GM21360 (cell line): ENCODE data around the gene TTN.
"Not testable (repeated sequence)": the region's sequence is repeated elsewhere in the genome, so short reads cannot be mapped to it uniquely, and the experiment has no call there.

ENCODE experiments used
- ATAC-seq: cut with Tn5 transposase; IDR thresholded peaks from one replicate; pipeline ENCODE4 v1.9.1; 2021; ENCODE audit warnings: mild to moderate bottlenecking, moderate library complexity; ENCODE audit not compliant: unreplicated experiment

Gene TTN

DNA sequence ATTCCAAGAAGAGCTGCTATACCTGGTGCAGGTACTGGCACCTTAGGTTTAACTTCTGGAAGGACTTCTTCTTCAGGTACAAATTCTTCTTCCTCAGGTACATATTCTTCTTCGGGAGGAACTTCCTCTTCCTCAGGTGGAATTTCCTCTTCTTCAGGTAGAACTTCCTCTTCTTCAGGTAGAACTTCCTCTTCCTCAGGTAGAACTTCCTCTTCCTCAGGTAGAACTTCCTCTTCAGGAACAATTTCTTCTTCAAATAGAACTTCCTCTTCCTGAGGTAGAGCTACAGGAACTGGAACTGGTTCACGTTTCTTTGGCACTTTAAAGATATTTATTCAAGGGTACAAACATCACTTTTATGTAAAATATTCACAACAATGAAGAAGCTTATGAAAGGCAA, 129.6 kb downstream of the TTN start:
- no peak for ATAC-seq

- ATAC-seq: no peak
These were observed 131.2 kb downstream of the TTN start for GRCh38 chr2:178676046-178676445.

DNA sequence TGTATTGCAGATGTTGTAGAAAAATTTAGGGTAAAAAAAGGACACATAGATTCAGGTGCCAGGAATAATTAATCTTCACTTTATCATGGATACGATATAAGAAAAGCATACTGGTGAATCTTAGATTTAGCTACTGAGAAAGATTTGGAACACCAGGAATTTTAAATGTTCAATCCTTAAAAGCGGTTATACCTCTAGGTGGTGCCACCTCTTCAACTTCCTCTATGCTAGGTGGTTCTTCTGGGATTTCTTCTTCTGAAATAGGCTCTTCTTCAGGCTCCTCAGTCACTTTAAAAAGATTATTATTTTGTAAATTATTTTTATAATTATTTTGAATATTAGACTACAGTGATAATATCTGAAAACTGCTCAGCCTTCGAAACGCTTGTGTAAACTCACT, 133.1 kb downstream of the TTN start:
- ATAC-seq: no peak

- no peak for ATAC-seq
These were observed 140.8 kb downstream of the TTN start for GRCh38 chr2:178666458-178666857.

DNA sequence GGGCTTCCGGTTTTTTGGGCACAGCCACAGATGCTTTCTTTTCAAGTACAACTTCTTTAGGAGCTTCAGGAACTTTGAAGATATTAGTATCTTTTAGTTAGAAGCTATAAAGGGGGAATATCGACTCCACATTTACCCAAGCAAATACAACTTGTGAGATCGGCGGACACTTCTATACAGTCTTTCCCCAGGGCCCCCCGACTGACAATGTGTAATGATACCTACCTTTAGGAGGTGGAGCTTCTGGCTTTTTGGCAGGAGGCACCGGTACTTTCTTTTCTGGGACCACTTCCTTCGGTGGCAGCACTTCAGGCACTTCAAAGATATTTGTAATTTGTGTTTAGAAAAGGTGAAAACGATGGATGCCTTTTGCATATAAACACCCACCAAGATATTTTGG, 148.7 kb downstream of the TTN start:
- ATAC-seq: not testable (repeated sequence)

DNA sequence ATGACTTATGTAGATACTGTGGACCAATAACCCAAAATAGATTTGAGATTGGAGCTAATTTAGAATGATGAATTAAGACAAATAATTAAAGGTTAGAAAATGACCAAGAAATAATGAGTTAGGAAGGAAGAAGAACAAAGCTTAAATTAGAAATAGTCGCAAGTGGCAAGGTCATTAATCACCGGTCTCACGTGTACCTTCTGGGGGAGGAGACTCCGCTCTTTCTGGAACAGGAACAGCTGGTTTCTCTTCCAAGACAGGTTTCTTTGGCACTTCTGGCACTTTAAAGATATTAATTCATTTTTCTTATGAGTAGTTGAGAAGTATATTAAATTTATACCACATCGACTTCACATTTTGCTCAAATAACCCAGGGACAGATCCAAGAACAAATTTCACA, 156.7 kb downstream of the TTN start:
- ATAC-seq: no peak

GRCh38 chr2:178644919-178645318, 162.3 kb downstream of the TTN start:
- ATAC-seq: no peak

DNA sequence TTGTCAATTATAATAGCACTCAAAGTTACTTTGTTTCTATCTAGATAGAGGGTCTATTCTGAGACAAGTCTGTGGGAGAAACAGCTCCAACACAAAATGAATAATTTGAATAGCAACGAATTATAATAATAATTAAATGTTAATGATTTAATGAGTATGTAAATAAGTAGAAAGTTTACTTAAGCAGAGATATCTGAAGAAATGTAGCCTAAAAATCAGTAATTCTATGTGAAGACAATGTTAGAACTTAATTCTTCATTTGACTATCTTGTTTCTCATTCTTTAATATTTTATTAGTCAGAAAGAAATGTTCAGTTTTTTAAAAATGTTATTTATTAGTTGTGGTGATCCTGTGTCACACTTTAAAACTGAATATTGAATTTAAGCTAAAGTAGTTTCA, 165.7 kb downstream of the TTN start:
- ATAC-seq: no peak

GRCh38 chr2:178635897-178636296, 171.3 kb downstream of the TTN start:
- ATAC-seq: no peak

DNA sequence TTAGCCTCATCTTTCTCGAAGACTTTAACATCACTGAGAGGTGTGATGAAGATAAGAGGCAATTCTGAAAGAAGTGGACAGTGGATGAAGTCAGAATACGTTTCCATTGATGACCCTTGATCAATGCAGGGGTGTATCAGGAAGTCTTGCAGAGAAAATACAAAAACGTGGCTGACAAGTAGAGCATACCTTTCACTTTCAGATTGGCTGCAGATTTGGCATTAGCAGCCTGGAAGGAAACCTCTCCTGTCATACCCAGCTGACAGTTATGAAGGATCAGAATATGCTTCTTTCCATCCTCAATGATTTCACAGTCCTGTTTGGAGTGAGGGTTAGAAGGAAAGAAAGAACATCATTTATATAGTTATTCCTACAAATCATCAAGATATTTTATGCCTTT, 174.5 kb downstream of the TTN start:
- no peak for ATAC-seq

DNA sequence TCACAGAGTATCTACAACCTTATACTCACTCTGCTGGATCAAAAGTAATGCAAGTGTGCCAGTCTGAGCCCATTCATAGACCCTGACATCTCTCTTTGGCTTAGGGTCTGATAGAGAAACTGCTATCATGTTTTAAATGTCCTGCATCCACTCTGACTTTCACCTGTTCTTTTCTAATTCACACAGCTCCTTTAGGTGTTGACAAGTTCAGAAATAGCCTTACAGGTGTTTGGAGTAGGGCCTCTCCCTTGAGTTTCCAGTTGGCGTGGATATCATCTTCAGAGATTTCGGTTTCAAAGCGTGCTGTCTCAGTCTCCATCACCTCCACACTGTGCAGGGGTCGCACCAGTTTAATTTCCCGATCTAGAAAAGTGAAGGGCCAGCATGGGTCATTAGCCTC, 176.6 kb downstream of the TTN start:
- no peak for ATAC-seq

DNA sequence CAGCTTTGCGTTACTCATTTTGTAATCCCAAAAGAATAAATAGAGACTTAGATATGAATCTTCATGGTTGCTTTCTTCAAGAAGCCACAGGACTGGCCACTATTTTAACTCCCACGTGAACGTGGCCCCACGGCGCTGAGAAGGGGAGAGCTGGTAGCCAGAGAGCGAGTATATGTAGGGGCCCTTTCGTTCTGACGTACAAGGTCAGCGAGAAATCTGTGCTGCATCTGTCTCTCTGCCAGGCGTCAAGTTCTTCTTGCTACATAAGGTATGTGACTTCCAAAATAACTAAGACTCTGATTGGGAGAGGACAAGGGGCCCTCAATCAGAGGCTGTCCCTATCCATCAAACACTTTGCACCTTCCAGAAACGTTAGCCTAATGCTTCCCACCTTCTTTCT, 177.8 kb downstream of the TTN start:
- ATAC-seq: no peak

GRCh38 chr2:178628605-178629004, 178.6 kb downstream of the TTN start:
- no peak for ATAC-seq

- no peak for ATAC-seq
These were observed 179.8 kb downstream of the TTN start for GRCh38 chr2:178627401-178627800.

DNA sequence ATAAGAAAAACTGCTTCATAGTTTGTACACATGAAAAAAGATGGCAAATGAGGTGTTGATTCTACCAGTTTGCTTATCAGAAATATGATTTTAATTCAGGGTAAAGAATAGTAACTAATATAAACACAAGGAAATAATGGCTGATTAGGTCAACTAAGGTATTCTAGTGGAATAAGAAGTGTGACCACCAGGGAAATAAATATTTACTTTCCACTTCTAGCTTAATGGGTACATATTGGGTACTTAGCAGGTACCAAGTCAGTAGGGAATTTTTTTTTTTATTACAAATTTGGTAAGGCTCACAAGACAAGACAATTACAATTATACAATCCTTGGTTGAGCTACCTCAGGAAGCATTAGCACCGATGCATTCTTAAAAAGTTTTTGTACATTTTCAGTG, 191.3 kb downstream of the TTN start:
- no peak for ATAC-seq

DNA sequence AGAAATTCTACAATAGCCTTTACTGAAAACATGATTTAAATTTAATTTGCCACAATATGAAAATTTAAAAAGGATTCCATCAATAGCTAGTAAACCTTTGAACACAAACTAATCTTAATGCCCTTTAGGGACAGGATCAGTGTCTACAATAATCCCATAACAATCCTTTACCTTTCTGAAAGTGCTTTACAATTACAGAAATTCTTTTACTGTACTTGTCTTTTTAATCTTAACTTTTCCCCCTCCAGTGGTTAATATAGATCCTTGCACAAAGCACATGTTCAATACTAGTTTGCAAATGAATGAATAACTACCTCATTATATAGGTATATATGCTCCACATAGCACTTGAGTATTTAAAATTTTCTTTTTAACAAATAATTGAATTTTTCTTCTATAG, 204.3 kb downstream of the TTN start:
- ATAC-seq: no peak

DNA sequence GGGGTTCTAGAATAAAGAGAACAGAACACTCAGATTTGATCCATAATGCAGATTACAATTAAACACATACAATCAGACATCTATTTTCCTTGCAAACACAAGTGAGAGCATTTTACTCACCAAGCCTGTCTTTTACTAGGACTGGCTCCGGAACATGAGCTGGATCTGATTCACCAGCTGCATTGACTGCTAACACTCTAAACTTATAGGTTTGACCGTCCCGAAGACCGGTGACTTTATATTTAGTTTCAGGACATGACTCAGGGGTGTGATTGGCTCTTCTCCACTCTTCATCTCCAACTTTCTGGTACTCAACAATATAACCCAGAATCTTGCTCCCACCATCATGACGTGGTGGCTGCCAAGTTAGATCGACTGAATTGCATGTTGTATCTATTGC, 214.6 kb downstream of the TTN start:
- ATAC-seq: no peak

DNA sequence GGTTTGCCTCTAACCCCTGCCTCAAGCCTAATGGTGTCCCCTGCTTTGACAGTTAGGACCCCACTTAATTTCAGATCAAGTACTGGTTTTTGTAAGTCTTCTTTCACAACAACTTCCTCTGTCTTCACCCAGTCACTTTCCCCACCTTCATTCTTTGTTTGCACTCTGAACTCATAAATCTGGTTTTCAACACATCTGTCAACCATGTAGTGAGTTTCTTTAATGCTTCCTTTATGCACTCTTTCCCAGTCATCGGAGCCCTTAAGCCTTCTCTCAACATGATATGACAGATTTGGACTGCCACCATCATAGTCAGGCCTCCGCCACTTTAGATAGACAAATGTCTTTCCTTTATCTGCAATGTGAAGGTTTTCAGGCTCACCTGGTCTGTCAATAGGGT, 217.9 kb downstream of the TTN start:
- no peak for ATAC-seq

- no peak for ATAC-seq
These were observed 222.6 kb downstream of the TTN start for GRCh38 chr2:178584666-178585065.

GRCh38 chr2:178579006-178579405, 228.2 kb downstream of the TTN start:
- no peak for ATAC-seq

DNA sequence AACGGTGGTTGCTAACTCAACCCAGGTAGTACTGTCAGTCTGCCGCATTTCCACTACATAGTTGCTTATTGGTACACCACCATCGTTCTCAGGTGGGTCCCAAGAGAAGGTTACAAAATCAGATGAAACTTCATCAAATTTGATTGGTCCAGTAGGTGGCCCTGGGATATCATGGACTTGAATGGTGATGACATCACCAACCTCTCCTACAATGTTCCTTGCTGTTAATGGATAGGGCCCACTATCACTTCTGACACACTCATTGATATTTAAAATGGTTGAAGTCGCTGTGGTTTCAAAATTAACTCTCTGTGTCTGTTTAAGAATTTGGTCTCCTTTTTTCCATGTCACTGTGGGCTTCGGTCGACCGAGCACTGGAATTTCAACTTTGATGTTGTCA, 232.4 kb downstream of the TTN start:
- ATAC-seq: no peak

DNA sequence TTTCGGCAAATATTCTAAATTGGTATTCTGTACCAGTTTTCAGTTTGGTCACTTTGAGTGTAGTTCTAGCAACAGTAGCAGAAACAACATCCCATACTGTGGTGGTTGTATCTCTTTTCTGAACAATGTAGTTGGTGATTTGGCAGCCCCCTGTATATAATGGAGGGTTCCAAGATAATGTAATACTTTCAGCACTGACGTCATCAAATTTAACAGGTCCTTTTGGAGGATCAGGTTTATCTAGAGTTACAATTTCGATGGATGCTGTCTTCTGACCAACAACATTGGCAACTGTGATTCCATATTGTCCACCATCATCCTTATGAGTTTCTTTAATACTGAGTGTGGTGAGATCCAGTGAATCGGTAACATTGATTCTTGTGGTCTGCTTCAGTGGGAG, 239.0 kb downstream of the TTN start:
- no peak for ATAC-seq

DNA sequence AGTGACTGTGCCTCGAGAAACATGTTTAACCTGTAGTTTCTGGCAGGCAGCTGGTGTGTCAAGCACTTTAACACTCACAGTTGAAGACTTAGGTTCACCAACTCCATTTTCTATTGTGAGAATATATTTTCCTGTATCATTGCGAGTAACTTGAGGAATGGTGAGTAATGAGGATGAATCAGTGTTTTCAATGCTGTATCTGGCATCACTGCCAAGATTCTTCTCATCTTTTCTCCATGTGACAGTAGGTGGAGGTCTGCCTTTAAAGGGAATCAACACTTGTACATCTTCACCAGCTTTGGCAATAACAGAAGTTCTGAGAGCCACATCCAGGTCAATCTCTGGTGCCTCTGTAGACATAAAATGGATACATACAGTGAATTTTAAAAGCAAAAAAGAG, 254.2 kb downstream of the TTN start:
- ATAC-seq: no peak

DNA sequence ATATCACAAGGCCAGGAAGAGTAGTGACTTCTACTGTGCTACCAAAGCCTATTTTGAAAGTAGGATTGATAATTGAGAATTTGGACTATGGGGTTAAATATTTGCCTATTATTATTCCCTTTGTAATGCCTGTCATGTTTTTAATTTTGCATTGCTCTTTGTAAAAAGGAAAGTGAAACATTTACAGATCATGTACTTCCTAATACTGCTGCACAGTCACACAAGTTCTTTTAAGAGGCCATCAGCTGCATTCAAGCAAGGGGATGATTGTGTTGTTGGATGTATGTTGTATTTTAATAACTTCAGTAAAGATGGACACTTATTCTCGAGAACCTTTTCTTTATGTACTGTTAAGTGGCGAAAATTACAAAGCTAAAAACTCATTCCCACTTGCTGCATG, 256.9 kb downstream of the TTN start:
- no peak for ATAC-seq
